GM19438 (cell line): ENCODE measurements around the gene ANKRD11.
"Not testable (repeated sequence)": the region's sequence is repeated elsewhere in the genome, so short reads cannot be mapped to it uniquely, and the experiment has no call there.

Experiments used
- ATAC-seq: cut with Tn5 transposase; IDR thresholded peaks from one replicate; pipeline ENCODE4 v1.9.1; 2021; ENCODE audit warnings: low read depth; ENCODE audit not compliant: unreplicated experiment

The ANKRD11 gene

GRCh38 chr16:89307421-89307805, 182.9 kb downstream of the ANKRD11 start:
- ATAC-seq, result no peak

- not testable (repeated sequence) for ATAC-seq
Measured at GRCh38 chr16:89306457-89307420, 183.6 kb downstream of the ANKRD11 start.

- ATAC-seq, result no peak
Measured at GRCh38 chr16:89304941-89305705, 185.2 kb downstream of the ANKRD11 start.

- no peak for ATAC-seq
Measured at GRCh38 chr16:89304181-89304851, 186.0 kb downstream of the ANKRD11 start.

- no peak for ATAC-seq
Measured at GRCh38 chr16:89303617-89304016, 186.7 kb downstream of the ANKRD11 start.

GRCh38 chr16:89300976-89301360, 189.4 kb downstream of the ANKRD11 start:
- no peak for ATAC-seq

GRCh38 chr16:89300311-89300975, 189.9 kb downstream of the ANKRD11 start:
- no peak for ATAC-seq

- ATAC-seq, result not testable (repeated sequence)
Measured at GRCh38 chr16:89299357-89300111, 190.8 kb downstream of the ANKRD11 start.

GRCh38 chr16:89298623-89299225, 191.6 kb downstream of the ANKRD11 start:
- no peak for ATAC-seq

GRCh38 chr16:89297910-89298545, 192.3 kb downstream of the ANKRD11 start:
- no peak for ATAC-seq

GRCh38 chr16:89297156-89297874, 193.0 kb downstream of the ANKRD11 start:
- ATAC-seq, result no peak

GRCh38 chr16:89295915-89296314, 194.4 kb downstream of the ANKRD11 start:
- ATAC-seq, result no peak

- no peak for ATAC-seq
Measured at GRCh38 chr16:89295071-89295900, 195.1 kb downstream of the ANKRD11 start.

- no peak for ATAC-seq
Measured at GRCh38 chr16:89294486-89294885, 195.9 kb downstream of the ANKRD11 start.

- no peak for ATAC-seq
Measured at GRCh38 chr16:89293276-89294143, 196.9 kb downstream of the ANKRD11 start.

GRCh38 chr16:89292443-89293078, 197.8 kb downstream of the ANKRD11 start:
- ATAC-seq, result no peak
